PC-9 (cell line): ENCODE results near the gene C3orf49. TPM values are rescaled to one million over a fixed set of nuclear protein-coding genes. Genes with fewer than 3 reads are reported as not detected.

Source experiments
- BruUV-seq: library from RNA; stranded (reverse); fragments of 400-500 nt; replicated peaks from 2 replicates; lab custom pipeline; 2021; lab: Mats Ljungman, UMichigan
- CTCF ChIA-PET: fragments of 300-600 bp; sonication (Branson Sonifier 250); formaldehyde crosslinking; loops from one replicate; lab custom pipeline; 2022; ENCODE audit warnings: antibody characterized with exemption; lab: Charles Lee
- POLR2A ChIA-PET: fragments of 300-600 bp; sonication (Branson Sonifier 250); formaldehyde crosslinking; loops from one replicate; lab custom pipeline; 2022; ENCODE audit warnings: antibody characterized with exemption; ENCODE audit not compliant: unreplicated experiment; lab: Charles Lee
- DNase-seq, 2 experiments: peaks; one replicate each; pipeline versions ENCODE4 v3.0.0 to v3.0.0-alpha.2; 2015 to 2022; ENCODE audit warnings: mixed read lengths in 1 of 2
- H2AFZ ChIP-seq: fragments of 200-600 bp; sonication (generic); 2 replicates; pipeline ENCODE4 v1.8.1; 2017; ENCODE audit warnings: antibody characterized with exemption
- H3F3A ChIP-seq: fragments of 200-600 bp; sonication (generic); 2 replicates; pipeline ENCODE4 v1.8.1; 2017; ENCODE audit warnings: antibody characterized with exemption, mild to moderate bottlenecking, low read depth; ENCODE audit not compliant: insufficient read depth
- H3K27ac ChIP-seq: fragments of 200-600 bp; sonication (generic); 2 replicates; pipeline ENCODE4 v1.6.1; 2016; ENCODE audit warnings: mixed run types
- H3K27me3 ChIP-seq: fragments of 200-600 bp; sonication (generic); 2 replicates; pipeline ENCODE4 v1.6.1; 2016; ENCODE audit warnings: low read depth, mixed run types; ENCODE audit not compliant: insufficient read depth
- H3K36me3 ChIP-seq: fragments of 200-600 bp; sonication (generic); 2 replicates; pipeline ENCODE4 v1.6.1; 2016; ENCODE audit warnings: low read depth, mixed run types
- H3K4me1 ChIP-seq: fragments of 200-600 bp; sonication (generic); replicated peaks from 2 replicates; pipeline ENCODE4 v1.6.1; 2016; ENCODE audit warnings: mixed run types; ENCODE audit not compliant: insufficient read depth
- H3K4me2 ChIP-seq: fragments of 200-600 bp; sonication (generic); 2 replicates; pipeline ENCODE4 v1.6.1; 2017; ENCODE audit warnings: mixed run types
- H3K4me3 ChIP-seq: fragments of 200-600 bp; sonication (generic); 2 replicates; pipeline ENCODE4 v1.6.1; 2016; ENCODE audit warnings: mixed run types
- H3K79me2 ChIP-seq: fragments of 200-600 bp; sonication (generic); 2 replicates; pipeline ENCODE4 v1.6.1; 2017; ENCODE audit warnings: low read depth, mixed run types
- H3K9me2 ChIP-seq: fragments of 200-600 bp; sonication (generic); 2 replicates; pipeline ENCODE4 v1.8.1; 2017; ENCODE audit warnings: mild to moderate bottlenecking; ENCODE audit not compliant: insufficient read depth
- H3K9me3 ChIP-seq: fragments of 200-600 bp; sonication (generic); 2 replicates; pipeline ENCODE4 v1.8.1; 2016; ENCODE audit warnings: low read depth; ENCODE audit not compliant: insufficient read depth
- H4K20me1 ChIP-seq: fragments of 200-600 bp; sonication (generic); 2 replicates; pipeline ENCODE4 v1.8.1; 2017; ENCODE audit not compliant: insufficient read depth
- CTCF ChIP-seq: fragments of 200-600 bp; sonication (generic); conservative IDR thresholded peaks from 2 replicates; pipeline ENCODE4 v1.6.1; 2017; ENCODE audit warnings: mixed run types, antibody characterized with exemption, mild to moderate bottlenecking, moderate library complexity
- EZH2 ChIP-seq: fragments of 200-600 bp; sonication (generic); IDR thresholded peaks from 2 replicates; pipeline ENCODE4 v1.8.0; 2017; ENCODE audit warnings: antibody characterized with exemption, low read depth
- intact Hi-C: fragments of 100-400 bp; cut with micrococcal nuclease; formaldehyde crosslinking; loops from one replicate; pipeline ENCODE4 v1.10.0; 2022; ENCODE audit not compliant: unreplicated experiment
- total RNA-seq: library from RNA; stranded (reverse); gene quantifications from 2 replicates; pipeline ENCODE4 v1.2.3, GENCODE V29; 2021

The C3orf49 gene
- total RNA-seq, 1 experiment from 2014 or later, result not detected

GRCh38 chr3:63869940-63870614 is 51.0 kb downstream of the C3orf49 start:
- ChIA-PET CTCF (no interaction called here), POLR2A (no interaction called here)
- H3K4me2 ChIP-seq, result 0 out of 2 replicates have a peak overlapping the region, but pooled peaks have one; percentile 44
- no peaks in the 10 kb centered on the region for H3K27me3 ChIP-seq
- H3K79me2 ChIP-seq, result peaks cover 75% of the 10 kb centered on the region
- H3K4me3 ChIP-seq, result no peak overlapping the region
- peaks cover 33% of the 10 kb centered on the region for H3K4me1 ChIP-seq
- peak overlapping the region; percentile 47; the same call in 1 of the 2 replicates for H3K27ac ChIP-seq
- H3F3A ChIP-seq, result peaks cover 20% of the 10 kb centered on the region
- BruUV-seq, result no TSS peak
- H2AFZ ChIP-seq, result no peak overlapping the region
- intact Hi-C loops, result no loop called here
- H3K36me3 ChIP-seq, result no peaks in the 10 kb centered on the region
- no peaks in the 10 kb centered on the region for H3K9me2 ChIP-seq
- no peaks in the 10 kb centered on the region for H4K20me1 ChIP-seq
- DNase-seq, result no peak
- no peak for TF ChIP-seq CTCF
- TF ChIP-seq EZH2, result no peak
- H3K9me3 ChIP-seq, result no peaks in the 10 kb centered on the region

DNA sequence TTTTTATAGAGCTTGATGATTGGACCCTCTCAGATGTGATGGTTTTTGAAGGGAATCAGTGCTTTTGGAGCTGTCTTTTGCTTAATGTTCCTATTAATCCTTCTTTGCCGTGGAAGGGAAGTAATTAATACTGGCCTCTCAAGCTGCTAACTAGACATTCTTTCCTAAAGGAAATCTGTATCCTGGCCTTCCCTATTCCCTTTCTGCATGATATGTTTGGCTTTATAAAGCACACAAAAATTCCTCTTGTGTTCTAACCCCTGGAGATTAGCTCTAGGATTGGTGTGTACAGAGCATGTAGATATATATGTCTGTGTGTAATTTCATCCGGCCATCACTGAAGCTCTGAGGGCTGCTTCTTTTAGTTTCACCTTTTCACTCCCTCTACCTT is 51.5 kb downstream of the C3orf49 start:
- no TSS peak for BruUV-seq
- Histone ChIP-seq H2AFZ (no peak overlapping the region), H3K4me3 (no peak overlapping the region), H3K4me1 (peaks cover 30% of the 10 kb centered on the region), H3K27ac (peak overlapping the region; percentile 47), H3K27me3 (no peaks in the 10 kb centered on the region), H3K36me3 (no peaks in the 10 kb centered on the region), H3F3A (peaks cover 20% of the 10 kb centered on the region), H3K4me2 (peak overlapping the region; percentile 44), H4K20me1 (no peaks in the 10 kb centered on the region), H3K79me2 (peaks cover 76% of the 10 kb centered on the region), H3K9me2 (no peaks in the 10 kb centered on the region), H3K9me3 (no peaks in the 10 kb centered on the region)
- no peak for TF ChIP-seq EZH2
- no peak for TF ChIP-seq CTCF
- ChIA-PET CTCF (no interaction called here), POLR2A (no interaction called here)
- DNase-seq, result no peak
- intact Hi-C loops, result no loop called here

DNA sequence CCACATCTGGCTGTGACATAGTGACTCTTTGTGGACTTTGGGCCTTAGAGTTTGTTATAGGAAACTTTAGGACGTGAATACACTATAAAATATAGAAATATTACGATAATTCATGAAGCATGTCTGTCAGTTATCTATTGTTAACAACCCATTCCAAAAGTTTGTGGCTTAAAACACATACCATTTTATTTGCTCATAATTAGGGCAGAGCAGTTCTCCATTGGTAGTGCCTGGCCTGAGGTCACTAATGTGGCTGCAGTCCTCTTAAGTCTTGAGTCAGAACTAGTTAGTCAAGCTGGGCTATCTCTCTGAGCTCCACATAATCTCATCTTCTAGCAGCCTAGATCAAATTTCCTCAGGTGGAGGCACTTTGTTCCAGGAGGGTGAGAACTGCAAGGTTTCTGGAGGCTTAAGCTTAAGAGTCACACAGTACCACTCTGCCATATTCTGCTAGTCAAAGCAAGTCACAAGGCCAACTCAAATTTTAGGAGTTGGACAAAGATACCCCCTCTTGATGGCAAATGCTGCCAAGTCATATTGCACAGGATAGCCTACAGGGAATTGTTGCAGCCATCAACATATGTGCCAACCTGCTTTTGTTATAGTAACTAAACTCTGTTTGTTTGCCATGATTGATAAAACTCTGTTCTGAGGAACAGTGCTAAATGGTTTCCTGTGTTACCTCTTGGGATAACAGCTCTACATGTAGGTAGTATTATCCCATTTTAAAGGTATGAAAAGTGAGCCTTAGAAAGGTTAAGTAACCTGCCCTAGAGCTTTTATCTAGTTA is 53.2 kb downstream of the C3orf49 start:
- POLR2A ChIA-PET, result interaction anchor here (0.6 kb wide), 1 partner anchor 66 kb away, joined by 6 read pairs; no protein-coding TSS in a partner anchor
- no TSS peak for BruUV-seq

More for the DNA sequence above, 53.2 kb downstream of the C3orf49 start:
- Histone ChIP-seq H3F3A (peaks cover 20% of the 10 kb centered on the region), H3K36me3 (no peaks in the 10 kb centered on the region), H3K4me1 (peaks cover 30% of the 10 kb centered on the region), H3K4me2 (peak overlapping the region; percentile 71), H3K9me3 (no peaks in the 10 kb centered on the region), H3K79me2 (peaks cover 80% of the 10 kb centered on the region), H2AFZ (no peak overlapping the region), H3K4me3 (peak overlapping the region; percentile 26; the same call in 1 of the 2 replicates), H4K20me1 (no peaks in the 10 kb centered on the region), H3K27ac (peak overlapping the region; percentile 64), H3K9me2 (no peaks in the 10 kb centered on the region), H3K27me3 (no peaks in the 10 kb centered on the region)
- DNase-seq, result peak; percentile 63 to 91
- CTCF ChIA-PET, result no interaction called here
- no peak for TF ChIP-seq CTCF
- no peak for TF ChIP-seq EZH2
- intact Hi-C loops, result loop anchor here (2.0 kb wide), 1 partner anchor 40 kb away; the partner anchor contains the start of gene SCAANT1
